ENCODE results near the gene CMPK1.

CMPK1 gene

GRCh38 chr1:47298025-47298699 lies 35.4 kb upstream of the CMPK1 start:
- Histone ChIP-seq H3K4me2 (ENCODE audit: low read depth, low read length, poor library complexity, severe bottlenecking) (no peak overlapping the region), H3K36me3 (ENCODE audit: insufficient read depth, low read length) (peaks cover 75% of the 10 kb centered on the region), H3K4me3 (ENCODE audit: low read length, poor library complexity, severe bottlenecking) (no peak overlapping the region), H3F3A (ENCODE audit: low read depth) (no peaks in the 10 kb centered on the region), H3K79me2 (ENCODE audit: insufficient read depth, low read length) (peaks cover 9% of the 10 kb centered on the region; the same call in 1 of the 2 replicates), H3K9me2 (replicated peaks; ENCODE audit: low read depth, low read length) (no peaks in the 10 kb centered on the region), H3K27me3 (ENCODE audit: insufficient read depth, low read length, poor library complexity, severe bottlenecking) (no peaks in the 10 kb centered on the region), H2AFZ (ENCODE audit: low read length) (no peak overlapping the region), H3K9me3 (ENCODE audit: insufficient read depth, low read depth, low read length) (no peaks in the 10 kb centered on the region), H3K4me1 (ENCODE audit: insufficient read depth, low read length, poor library complexity, severe bottlenecking) (no peaks in the 10 kb centered on the region), H4K20me1 (ENCODE audit: insufficient read depth, low read length, poor library complexity, severe bottlenecking) (peaks cover 6% of the 10 kb centered on the region), H3K9ac (ENCODE audit: low read depth, low read length, poor library complexity, severe bottlenecking) (no peak overlapping the region)
- TF ChIP-seq EZH2phosphoT487 (IDR thresholded peaks at IDR 0.05; ENCODE audit: borderline replicate concordance): no peak
- TF ChIP-seq CTCF (conservative IDR thresholded peaks at IDR 0.05; ENCODE audit: low read length): no peak

GRCh38 chr1:47302472-47302871 lies 31.1 kb upstream of the CMPK1 start:
- Histone ChIP-seq H3K4me1 (ENCODE audit: insufficient read depth, low read length, poor library complexity, severe bottlenecking) (no peaks in the 10 kb centered on the region), H3K27me3 (ENCODE audit: insufficient read depth, low read length, poor library complexity, severe bottlenecking) (no peaks in the 10 kb centered on the region), H3K9me2 (replicated peaks; ENCODE audit: low read depth, low read length) (no peaks in the 10 kb centered on the region), H2AFZ (ENCODE audit: low read length) (no peak overlapping the region), H3K9ac (ENCODE audit: low read depth, low read length, poor library complexity, severe bottlenecking) (no peak overlapping the region), H3K9me3 (ENCODE audit: insufficient read depth, low read depth, low read length) (no peaks in the 10 kb centered on the region), H3F3A (ENCODE audit: low read depth) (no peaks in the 10 kb centered on the region), H3K4me2 (ENCODE audit: low read depth, low read length, poor library complexity, severe bottlenecking) (no peak overlapping the region), H3K36me3 (ENCODE audit: insufficient read depth, low read length) (peaks cover 74% of the 10 kb centered on the region), H4K20me1 (ENCODE audit: insufficient read depth, low read length, poor library complexity, severe bottlenecking) (peaks cover 18% of the 10 kb centered on the region), H3K4me3 (ENCODE audit: low read length, poor library complexity, severe bottlenecking) (no peak overlapping the region), H3K79me2 (ENCODE audit: insufficient read depth, low read length) (peaks cover 44% of the 10 kb centered on the region)
- TF ChIP-seq EZH2phosphoT487 (IDR thresholded peaks at IDR 0.05; ENCODE audit: borderline replicate concordance) (no peak), CTCF (conservative IDR thresholded peaks at IDR 0.05; ENCODE audit: low read length) (no peak)

GRCh38 chr1:47309427-47309826 lies 24.2 kb upstream of the CMPK1 start:
- Histone ChIP-seq H3K9me2 (replicated peaks; ENCODE audit: low read depth, low read length) (no peaks in the 10 kb centered on the region), H3K4me3 (ENCODE audit: low read length, poor library complexity, severe bottlenecking) (peak overlapping the region; percentile 94), H2AFZ (ENCODE audit: low read length) (no peak overlapping the region), H3F3A (ENCODE audit: low read depth) (peaks cover 4% of the 10 kb centered on the region; the same call in 1 of the 2 replicates), H3K36me3 (ENCODE audit: insufficient read depth, low read length) (peaks cover 24% of the 10 kb centered on the region), H3K4me1 (ENCODE audit: insufficient read depth, low read length, poor library complexity, severe bottlenecking) (peaks cover 32% of the 10 kb centered on the region), H3K4me2 (ENCODE audit: low read depth, low read length, poor library complexity, severe bottlenecking) (peak overlapping the region; percentile 95), H4K20me1 (ENCODE audit: insufficient read depth, low read length, poor library complexity, severe bottlenecking) (peaks cover 66% of the 10 kb centered on the region), H3K9ac (ENCODE audit: low read depth, low read length, poor library complexity, severe bottlenecking) (no peak overlapping the region), H3K27me3 (ENCODE audit: insufficient read depth, low read length, poor library complexity, severe bottlenecking) (no peaks in the 10 kb centered on the region), H3K79me2 (ENCODE audit: insufficient read depth, low read length) (peaks cover 89% of the 10 kb centered on the region), H3K9me3 (ENCODE audit: insufficient read depth, low read depth, low read length) (no peaks in the 10 kb centered on the region)
- TF ChIP-seq CTCF (conservative IDR thresholded peaks at IDR 0.05; ENCODE audit: low read length) (no peak), EZH2phosphoT487 (IDR thresholded peaks at IDR 0.05; ENCODE audit: borderline replicate concordance) (no peak)

Data from Loucy (cell line).